NT2/D1 (cell line): ENCODE results near the gene AFMID.

Experiments used
- YY1 ChIP-seq: IDR thresholded peaks from 2 replicates; pipeline ENCODE4 v1.6.1; 2011; ENCODE audit not compliant: insufficient read length, insufficient read depth
- ZNF274 ChIP-seq: IDR thresholded peaks from 2 replicates; pipeline ENCODE4 v1.6.1; 2011; ENCODE audit warnings: mild to moderate bottlenecking, low read depth, low read length

DNA sequence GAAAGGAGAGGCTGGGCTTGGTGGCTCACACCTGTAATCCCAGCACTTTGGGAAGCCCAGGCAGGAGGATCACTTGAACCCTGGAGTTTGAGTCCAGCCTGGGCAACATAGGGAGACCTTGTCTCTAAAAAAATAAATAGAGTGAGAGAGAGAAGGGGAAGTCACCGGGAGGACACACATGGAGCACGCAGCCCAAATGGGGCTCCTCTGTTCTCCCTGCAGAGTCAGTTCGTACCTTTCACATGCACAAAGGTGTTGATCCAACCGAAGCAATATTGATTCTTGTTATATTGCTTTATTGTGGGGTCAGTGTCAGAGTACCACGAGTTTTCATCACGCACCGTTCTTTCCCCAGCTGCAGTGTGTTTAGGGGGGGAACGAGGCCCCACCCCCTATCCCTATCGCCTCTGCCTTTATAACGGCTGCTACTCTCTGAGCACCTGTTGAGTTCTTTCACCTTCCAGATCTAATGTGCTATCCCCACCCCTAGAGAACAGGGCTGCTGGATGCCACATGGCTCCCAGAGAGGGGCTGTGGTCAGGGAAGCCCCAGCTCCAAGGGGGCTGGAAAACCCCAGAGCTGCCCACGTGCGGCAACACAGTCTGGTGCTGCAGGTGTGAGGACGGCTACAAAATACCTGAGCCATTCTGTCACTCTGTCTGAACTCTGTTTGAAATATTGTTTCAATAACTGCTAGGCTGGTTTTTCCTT is 43.2 kb downstream of the AFMID start:
- TF ChIP-seq ZNF274, result no peak
- TF ChIP-seq YY1, result no peak
